SK-N-SH treated with all-trans-retinoic acid at 6 μM for 48 hours (cell line): ENCODE measurements around the gene ARHGEF3.

ENCODE experiments used
- ATAC-seq: fragments of 200-7000 bp; cut with Tn5 transposase; 3 replicates; pipeline ENCODE4 v1.9.1; 2020; ENCODE audit warnings: mild to moderate bottlenecking, moderate library complexity
- ARNTL ChIP-seq: fragments of 450-650 bp; formaldehyde crosslinking; IDR thresholded peaks from 2 replicates; pipeline ENCODE4 v1.5.0; 2020; ENCODE audit warnings: low read depth, mild to moderate bottlenecking, moderate library complexity, borderline replicate concordance
- CSDC2 ChIP-seq: fragments of 250-450 bp; sonication (Bioruptor Pico); IDR thresholded peaks from 2 replicates; pipeline ENCODE4 v1.5.0; 2020; ENCODE audit warnings: mild to moderate bottlenecking, moderate library complexity
- ESRRG ChIP-seq: fragments of 250-450 bp; sonication (Bioruptor Pico); IDR thresholded peaks from 2 replicates; pipeline ENCODE4 v1.6.1; 2021; ENCODE audit warnings: mild to moderate bottlenecking
- ISL1 ChIP-seq: fragments of 250-450 bp; sonication (Bioruptor Pico); IDR thresholded peaks from 2 replicates; pipeline ENCODE4 v2.1.2; 2022; ENCODE audit warnings: mild to moderate bottlenecking, moderate library complexity
- OSR1 ChIP-seq: fragments of 250-450 bp; sonication (Bioruptor Pico); IDR thresholded peaks from 2 replicates; pipeline ENCODE4 v1.8.0; 2022; ENCODE audit warnings: moderate library complexity, mild to moderate bottlenecking, inconsistent platforms
- RARB ChIP-seq: fragments of 250-450 bp; sonication (Bioruptor Pico); IDR thresholded peaks from 2 replicates; pipeline ENCODE4 v1.8.0; 2021; ENCODE audit warnings: mild to moderate bottlenecking, moderate library complexity
- TCF4 ChIP-seq: fragments of 250-450 bp; sonication (Bioruptor Pico); IDR thresholded peaks from 2 replicates; pipeline ENCODE4 v1.8.0; 2021; ENCODE audit warnings: mild to moderate bottlenecking, moderate library complexity, borderline replicate concordance
- TOX ChIP-seq: fragments of 250-450 bp; sonication (Bioruptor Pico); IDR thresholded peaks from 2 replicates; pipeline ENCODE4 v1.8.0; 2021; ENCODE audit warnings: mild to moderate bottlenecking, moderate library complexity, borderline replicate concordance
- ZC3H10 ChIP-seq: fragments of 250-450 bp; sonication (Bioruptor Pico); IDR thresholded peaks from 2 replicates; pipeline ENCODE4 v1.5.1; 2021; ENCODE audit warnings: mild to moderate bottlenecking, moderate library complexity
- ZFP3 ChIP-seq: fragments of 250-450 bp; sonication (Bioruptor Pico); IDR thresholded peaks from 2 replicates; pipeline ENCODE4 v1.5.0; 2020; ENCODE audit warnings: mild to moderate bottlenecking, moderate library complexity
- ZFP30 ChIP-seq: fragments of 450-650 bp; formaldehyde crosslinking; IDR thresholded peaks from 2 replicates; pipeline ENCODE4 v1.5.0; 2022; ENCODE audit warnings: mild to moderate bottlenecking, moderate library complexity
- ZNF565 ChIP-seq: fragments of 450-650 bp; formaldehyde crosslinking; conservative IDR thresholded peaks from 2 replicates; pipeline ENCODE4 v1.5.0; 2020; ENCODE audit warnings: low read depth, mild to moderate bottlenecking, moderate library complexity
- ZNF8 ChIP-seq: fragments of 450-650 bp; formaldehyde crosslinking; IDR thresholded peaks from 2 replicates; pipeline ENCODE4 v1.5.0; 2020; ENCODE audit warnings: mild to moderate bottlenecking, moderate library complexity
- TF ChIP-seq, protein P1 (sequence below): fragments of 250-450 bp; sonication (Bioruptor Pico); IDR thresholded peaks from 2 replicates; pipeline ENCODE4 v1.8.0; 2021; ENCODE audit warnings: low read depth, mild to moderate bottlenecking, moderate library complexity, borderline replicate concordance
- TF ChIP-seq, protein P2 (sequence below): fragments of 250-450 bp; sonication (Bioruptor Pico); IDR thresholded peaks from 2 replicates; pipeline ENCODE4 v1.5.0; 2020; ENCODE audit warnings: mild to moderate bottlenecking, moderate library complexity
- TF ChIP-seq, protein P3 (sequence below): fragments of 250-450 bp; sonication (Bioruptor Pico); IDR thresholded peaks from 2 replicates; pipeline ENCODE4 v1.5.1; 2021; ENCODE audit warnings: mild to moderate bottlenecking, moderate library complexity
- TF ChIP-seq, protein P4 (sequence below): fragments of 250-450 bp; sonication (Bioruptor Pico); IDR thresholded peaks from 2 replicates; pipeline ENCODE4 v1.8.0; 2020; ENCODE audit warnings: mild to moderate bottlenecking, moderate library complexity, borderline replicate concordance
- TF ChIP-seq, protein P5 (sequence below): fragments of 250-450 bp; sonication (Bioruptor Pico); IDR thresholded peaks from 2 replicates; pipeline ENCODE4 v1.5.1; 2020; ENCODE audit warnings: low read depth, mild to moderate bottlenecking, moderate library complexity

Gene ARHGEF3

DNA sequence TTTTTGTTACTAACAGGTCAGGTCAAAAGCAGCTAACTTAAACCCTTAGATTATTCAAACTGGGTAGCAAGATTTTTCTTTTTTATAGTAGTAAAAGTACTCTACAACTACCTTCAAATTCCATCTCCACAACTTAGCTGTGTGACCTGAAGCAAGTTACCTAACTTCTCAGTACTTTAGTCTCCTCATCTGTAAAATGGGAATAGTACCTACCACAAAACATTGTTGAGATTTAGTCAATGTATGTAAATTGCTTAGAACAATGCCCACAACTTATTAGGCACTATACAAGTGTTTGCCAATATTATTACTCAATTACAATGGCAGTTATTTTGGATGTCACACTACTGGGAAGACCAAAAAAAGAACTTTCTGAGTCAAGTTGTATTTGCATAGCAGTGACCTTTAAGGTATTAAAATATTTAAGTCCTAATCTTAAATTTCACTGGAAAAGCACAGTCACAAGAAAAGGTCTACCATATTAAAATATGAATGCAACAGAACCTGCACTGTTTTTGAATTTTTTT lies 121.6 kb downstream of the ARHGEF3 start:
- no peak for ATAC-seq
- no peak for TF ChIP-seq ISL1 (CRISPR knock-in tag)
- TF ChIP-seq ESRRG (CRISPR knock-in tag) = no peak
- TF ChIP-seq, protein P1, sequence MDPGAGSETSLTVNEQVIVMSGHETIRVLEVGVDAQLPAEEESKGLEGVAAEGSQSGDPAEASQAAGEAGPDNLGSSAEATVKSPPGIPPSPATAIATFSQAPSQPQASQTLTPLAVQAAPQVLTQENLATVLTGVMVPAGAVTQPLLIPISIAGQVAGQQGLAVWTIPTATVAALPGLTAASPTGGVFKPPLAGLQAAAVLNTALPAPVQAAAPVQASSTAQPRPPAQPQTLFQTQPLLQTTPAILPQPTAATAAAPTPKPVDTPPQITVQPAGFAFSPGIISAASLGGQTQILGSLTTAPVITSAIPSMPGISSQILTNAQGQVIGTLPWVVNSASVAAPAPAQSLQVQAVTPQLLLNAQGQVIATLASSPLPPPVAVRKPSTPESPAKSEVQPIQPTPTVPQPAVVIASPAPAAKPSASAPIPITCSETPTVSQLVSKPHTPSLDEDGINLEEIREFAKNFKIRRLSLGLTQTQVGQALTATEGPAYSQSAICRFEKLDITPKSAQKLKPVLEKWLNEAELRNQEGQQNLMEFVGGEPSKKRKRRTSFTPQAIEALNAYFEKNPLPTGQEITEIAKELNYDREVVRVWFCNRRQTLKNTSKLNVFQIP (CRISPR knock-in tag) = no peak
- TF ChIP-seq TCF4 (CRISPR knock-in tag) = no peak
- TF ChIP-seq ZNF8 (CRISPR knock-in tag) = no peak
- no peak for TF ChIP-seq CSDC2
- TF ChIP-seq RARB (CRISPR knock-in tag) = no peak
- TF ChIP-seq, protein P2, sequence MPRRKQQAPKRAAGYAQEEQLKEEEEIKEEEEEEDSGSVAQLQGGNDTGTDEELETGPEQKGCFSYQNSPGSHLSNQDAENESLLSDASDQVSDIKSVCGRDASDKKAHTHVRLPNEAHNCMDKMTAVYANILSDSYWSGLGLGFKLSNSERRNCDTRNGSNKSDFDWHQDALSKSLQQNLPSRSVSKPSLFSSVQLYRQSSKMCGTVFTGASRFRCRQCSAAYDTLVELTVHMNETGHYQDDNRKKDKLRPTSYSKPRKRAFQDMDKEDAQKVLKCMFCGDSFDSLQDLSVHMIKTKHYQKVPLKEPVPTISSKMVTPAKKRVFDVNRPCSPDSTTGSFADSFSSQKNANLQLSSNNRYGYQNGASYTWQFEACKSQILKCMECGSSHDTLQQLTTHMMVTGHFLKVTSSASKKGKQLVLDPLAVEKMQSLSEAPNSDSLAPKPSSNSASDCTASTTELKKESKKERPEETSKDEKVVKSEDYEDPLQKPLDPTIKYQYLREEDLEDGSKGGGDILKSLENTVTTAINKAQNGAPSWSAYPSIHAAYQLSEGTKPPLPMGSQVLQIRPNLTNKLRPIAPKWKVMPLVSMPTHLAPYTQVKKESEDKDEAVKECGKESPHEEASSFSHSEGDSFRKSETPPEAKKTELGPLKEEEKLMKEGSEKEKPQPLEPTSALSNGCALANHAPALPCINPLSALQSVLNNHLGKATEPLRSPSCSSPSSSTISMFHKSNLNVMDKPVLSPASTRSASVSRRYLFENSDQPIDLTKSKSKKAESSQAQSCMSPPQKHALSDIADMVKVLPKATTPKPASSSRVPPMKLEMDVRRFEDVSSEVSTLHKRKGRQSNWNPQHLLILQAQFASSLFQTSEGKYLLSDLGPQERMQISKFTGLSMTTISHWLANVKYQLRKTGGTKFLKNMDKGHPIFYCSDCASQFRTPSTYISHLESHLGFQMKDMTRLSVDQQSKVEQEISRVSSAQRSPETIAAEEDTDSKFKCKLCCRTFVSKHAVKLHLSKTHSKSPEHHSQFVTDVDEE (CRISPR knock-in tag) = no peak
- TF ChIP-seq, protein P3, sequence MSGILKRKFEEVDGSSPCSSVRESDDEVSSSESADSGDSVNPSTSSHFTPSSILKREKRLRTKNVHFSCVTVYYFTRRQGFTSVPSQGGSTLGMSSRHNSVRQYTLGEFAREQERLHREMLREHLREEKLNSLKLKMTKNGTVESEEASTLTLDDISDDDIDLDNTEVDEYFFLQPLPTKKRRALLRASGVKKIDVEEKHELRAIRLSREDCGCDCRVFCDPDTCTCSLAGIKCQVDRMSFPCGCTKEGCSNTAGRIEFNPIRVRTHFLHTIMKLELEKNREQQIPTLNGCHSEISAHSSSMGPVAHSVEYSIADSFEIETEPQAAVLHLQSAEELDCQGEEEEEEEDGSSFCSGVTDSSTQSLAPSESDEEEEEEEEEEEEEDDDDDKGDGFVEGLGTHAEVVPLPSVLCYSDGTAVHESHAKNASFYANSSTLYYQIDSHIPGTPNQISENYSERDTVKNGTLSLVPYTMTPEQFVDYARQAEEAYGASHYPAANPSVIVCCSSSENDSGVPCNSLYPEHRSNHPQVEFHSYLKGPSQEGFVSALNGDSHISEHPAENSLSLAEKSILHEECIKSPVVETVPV (CRISPR knock-in tag) = no peak
- TF ChIP-seq ARNTL (CRISPR knock-in tag) = no peak
- TF ChIP-seq, protein P4, sequence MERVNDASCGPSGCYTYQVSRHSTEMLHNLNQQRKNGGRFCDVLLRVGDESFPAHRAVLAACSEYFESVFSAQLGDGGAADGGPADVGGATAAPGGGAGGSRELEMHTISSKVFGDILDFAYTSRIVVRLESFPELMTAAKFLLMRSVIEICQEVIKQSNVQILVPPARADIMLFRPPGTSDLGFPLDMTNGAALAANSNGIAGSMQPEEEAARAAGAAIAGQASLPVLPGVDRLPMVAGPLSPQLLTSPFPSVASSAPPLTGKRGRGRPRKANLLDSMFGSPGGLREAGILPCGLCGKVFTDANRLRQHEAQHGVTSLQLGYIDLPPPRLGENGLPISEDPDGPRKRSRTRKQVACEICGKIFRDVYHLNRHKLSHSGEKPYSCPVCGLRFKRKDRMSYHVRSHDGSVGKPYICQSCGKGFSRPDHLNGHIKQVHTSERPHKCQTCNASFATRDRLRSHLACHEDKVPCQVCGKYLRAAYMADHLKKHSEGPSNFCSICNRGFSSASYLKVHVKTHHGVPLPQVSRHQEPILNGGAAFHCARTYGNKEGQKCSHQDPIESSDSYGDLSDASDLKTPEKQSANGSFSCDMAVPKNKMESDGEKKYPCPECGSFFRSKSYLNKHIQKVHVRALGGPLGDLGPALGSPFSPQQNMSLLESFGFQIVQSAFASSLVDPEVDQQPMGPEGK = no peak
- TF ChIP-seq TOX (CRISPR knock-in tag) = no peak
- TF ChIP-seq ZNF565 (CRISPR knock-in tag) = no peak
- TF ChIP-seq, protein P5, sequence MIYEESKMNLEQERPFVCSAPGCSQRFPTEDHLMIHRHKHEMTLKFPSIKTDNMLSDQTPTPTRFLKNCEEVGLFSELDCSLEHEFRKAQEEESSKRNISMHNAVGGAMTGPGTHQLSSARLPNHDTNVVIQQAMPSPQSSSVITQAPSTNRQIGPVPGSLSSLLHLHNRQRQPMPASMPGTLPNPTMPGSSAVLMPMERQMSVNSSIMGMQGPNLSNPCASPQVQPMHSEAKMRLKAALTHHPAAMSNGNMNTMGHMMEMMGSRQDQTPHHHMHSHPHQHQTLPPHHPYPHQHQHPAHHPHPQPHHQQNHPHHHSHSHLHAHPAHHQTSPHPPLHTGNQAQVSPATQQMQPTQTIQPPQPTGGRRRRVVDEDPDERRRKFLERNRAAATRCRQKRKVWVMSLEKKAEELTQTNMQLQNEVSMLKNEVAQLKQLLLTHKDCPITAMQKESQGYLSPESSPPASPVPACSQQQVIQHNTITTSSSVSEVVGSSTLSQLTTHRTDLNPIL (CRISPR knock-in tag) = no peak
- TF ChIP-seq OSR1 = no peak
- TF ChIP-seq ZFP30 = no peak
- TF ChIP-seq ZC3H10 (CRISPR knock-in tag) = no peak
- TF ChIP-seq ZFP3 = no peak
